ENCODE results near the gene FBXO40. TPM values are rescaled to one million over a fixed set of nuclear protein-coding genes. Genes with fewer than 3 reads are reported as not detected.
A peak's percentile ranks its signal among the peaks of the same experiment; 100 is the strongest.

The FBXO40 gene, protein sequence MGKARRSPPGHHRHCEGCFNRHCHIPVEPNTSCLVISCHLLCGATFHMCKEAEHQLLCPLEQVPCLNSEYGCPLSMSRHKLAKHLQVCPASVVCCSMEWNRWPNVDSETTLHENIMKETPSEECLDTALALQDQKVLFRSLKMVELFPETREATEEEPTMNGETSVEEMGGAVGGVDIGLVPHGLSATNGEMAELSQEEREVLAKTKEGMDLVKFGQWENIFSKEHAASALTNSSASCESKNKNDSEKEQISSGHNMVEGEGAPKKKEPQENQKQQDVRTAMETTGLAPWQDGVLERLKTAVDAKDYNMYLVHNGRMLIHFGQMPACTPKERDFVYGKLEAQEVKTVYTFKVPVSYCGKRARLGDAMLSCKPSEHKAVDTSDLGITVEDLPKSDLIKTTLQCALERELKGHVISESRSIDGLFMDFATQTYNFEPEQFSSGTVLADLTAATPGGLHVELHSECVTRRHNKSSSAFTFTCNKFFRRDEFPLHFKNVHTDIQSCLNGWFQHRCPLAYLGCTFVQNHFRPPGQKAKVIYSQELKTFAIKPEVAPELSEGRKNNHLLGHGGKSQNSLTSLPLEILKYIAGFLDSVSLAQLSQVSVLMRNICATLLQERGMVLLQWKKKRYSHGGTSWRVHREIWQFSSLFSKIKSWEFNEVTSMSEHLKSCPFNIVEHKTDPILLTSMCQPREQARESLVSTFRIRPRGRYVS
- 100 to 1,000 TPM in 1 of 2 donors, 10 to 100 TPM in 1; 81.6 to 187 TPM for total RNA-seq

DNA sequence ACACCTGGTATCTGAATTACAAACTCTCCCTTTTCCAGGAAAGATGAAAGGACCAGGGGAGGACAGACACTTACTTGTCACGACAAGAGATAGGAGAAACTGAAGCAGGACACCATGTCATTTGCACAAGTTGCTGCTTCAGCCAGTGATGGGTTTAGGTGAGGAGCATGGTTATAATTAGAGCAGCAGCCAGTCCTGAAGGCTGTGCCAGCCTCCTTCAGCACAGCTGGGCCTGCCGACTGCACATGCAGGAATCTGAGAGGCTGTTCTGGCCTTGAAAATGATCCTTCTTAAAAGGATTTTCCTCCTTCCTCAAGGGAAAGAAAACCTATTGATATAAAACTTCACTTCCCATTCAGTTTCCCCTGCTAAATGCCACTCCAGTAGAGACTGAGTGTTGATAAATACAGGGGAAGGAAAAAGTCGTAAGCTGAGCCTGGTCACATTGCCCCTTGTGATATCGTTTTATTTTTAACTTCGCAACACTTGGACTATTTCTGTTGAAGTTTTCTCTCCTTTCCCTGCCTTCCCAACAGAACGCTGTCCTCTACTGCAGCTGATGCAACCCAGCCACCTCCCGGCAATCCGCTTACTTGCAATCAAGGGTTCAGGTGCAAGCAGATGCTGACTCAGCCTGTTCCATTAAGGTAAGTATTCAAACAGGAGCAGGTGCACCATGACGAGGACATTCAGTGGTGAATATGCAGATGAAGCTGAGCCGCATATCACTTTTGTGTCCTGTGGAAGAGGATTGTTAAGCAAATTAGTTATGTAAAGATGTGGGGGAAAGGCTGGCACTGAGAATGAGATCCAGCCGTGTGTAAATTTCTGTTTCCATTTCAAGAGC, at the start of gene FBXO40:
Gene FBXO40 (plus strand): TSS at position 524 of the 847 bp plus-strand sequence. CDS start 27,197 bp downstream, outside the sequence.
- Histone ChIP-seq H3K9me3 (no peaks in the 10 kb centered on the region), H3K4me1 (peaks cover 0 to 4% of the 10 kb centered on the region in 2 donors), H3K4me3 (peak within 1 kb of the TSS; percentile 48 to 51), H3K27me3 (no peaks in the 10 kb centered on the region), H3K27ac (peak within 1 kb of the TSS; percentile 84 to 91), H3K36me3 (no peaks in the 10 kb centered on the region)
- TF ChIP-seq, protein P1, sequence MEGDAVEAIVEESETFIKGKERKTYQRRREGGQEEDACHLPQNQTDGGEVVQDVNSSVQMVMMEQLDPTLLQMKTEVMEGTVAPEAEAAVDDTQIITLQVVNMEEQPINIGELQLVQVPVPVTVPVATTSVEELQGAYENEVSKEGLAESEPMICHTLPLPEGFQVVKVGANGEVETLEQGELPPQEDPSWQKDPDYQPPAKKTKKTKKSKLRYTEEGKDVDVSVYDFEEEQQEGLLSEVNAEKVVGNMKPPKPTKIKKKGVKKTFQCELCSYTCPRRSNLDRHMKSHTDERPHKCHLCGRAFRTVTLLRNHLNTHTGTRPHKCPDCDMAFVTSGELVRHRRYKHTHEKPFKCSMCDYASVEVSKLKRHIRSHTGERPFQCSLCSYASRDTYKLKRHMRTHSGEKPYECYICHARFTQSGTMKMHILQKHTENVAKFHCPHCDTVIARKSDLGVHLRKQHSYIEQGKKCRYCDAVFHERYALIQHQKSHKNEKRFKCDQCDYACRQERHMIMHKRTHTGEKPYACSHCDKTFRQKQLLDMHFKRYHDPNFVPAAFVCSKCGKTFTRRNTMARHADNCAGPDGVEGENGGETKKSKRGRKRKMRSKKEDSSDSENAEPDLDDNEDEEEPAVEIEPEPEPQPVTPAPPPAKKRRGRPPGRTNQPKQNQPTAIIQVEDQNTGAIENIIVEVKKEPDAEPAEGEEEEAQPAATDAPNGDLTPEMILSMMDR (IDR thresholded peaks at IDR 0.05), result peak in 1 of 2 donors; percentile 44
- DNase-seq (ENCODE audit: low spot score), result no peak

DNA sequence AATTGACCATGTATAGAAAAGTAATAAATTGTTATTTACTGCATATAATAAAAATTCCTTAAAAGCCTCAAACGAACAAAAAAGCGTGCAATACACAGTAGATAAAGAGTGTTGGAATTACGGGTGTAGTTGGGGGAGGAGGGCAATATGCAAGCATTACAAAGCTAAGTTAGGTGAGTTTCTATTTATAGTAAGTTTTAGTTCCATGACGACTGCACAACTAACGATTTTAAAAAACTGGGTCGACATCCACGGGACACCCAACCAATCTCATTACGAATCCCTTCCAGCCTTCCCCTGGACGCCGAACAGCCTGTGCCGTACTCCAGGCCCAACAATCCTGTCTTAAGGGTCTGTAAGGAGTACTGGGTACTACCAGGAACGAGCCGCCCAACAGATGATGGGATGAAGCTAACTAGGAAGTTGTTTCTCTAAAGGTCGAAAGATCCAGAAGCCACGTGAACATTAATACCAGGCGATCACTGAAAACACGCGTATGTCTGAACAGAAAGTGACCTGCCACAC, 48.1 kb upstream of the FBXO40 start:
- H3K4me3 ChIP-seq, result peak overlapping the region in 1 of 2 donors; percentile 63
- peak overlapping the region in 1 of 2 donors; percentile 31 for H3K27ac ChIP-seq
- H3K4me1 ChIP-seq, result peaks cover 0 to 8% of the 10 kb centered on the region in 2 donors
- TF ChIP-seq, protein P1 (IDR thresholded peaks at IDR 0.05), result no peak
- no peak for DNase-seq (ENCODE audit: low spot score)
- H3K9me3 ChIP-seq, result no peaks in the 10 kb centered on the region
- no peaks in the 10 kb centered on the region for H3K27me3 ChIP-seq
- H3K36me3 ChIP-seq, result no peaks in the 10 kb centered on the region

DNA sequence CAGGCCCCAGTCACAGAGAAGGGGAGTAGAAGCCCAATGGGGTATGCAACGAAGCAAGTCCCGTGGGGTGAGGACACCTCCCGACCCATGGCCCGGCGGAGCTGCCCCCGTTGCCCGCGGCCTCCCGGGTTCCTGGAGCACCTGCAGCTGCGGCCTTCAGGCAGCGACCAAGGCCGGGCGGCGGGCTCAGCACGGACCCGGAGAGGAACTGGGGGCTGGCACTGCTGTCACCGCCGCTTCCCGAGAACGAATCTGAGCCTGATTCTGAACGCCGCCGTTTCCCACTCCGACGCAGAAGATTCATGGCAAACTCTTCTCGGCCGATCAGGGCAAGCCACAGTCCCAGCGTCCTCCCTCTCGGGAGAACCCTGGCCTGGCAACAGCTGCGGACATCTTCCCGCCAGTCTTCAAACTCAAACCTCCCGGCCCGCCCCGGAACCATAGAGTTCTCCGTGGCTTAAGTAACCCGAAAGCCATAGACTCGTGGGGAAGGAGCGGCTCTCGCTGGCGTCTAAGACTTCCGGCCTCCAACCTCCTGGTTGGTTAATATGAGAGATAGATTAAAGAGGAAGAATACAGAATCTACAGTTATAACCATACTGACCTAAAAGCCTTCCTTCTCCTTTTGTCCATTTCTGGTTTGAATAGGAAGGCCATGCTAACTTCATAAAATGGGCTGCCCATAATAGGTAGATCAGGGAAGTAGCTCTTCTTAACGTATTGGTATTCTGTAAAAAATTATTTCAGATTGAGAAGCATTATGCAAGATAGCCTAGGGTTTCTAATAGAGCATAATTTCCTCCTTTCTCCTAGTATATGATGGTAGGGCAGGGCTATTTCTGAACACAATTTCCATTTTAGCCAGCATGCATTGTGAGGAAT, 47.4 kb upstream of the FBXO40 start, which contains the start of gene POLQ:
Gene POLQ (minus strand): TSS at position 415 of the 882 bp plus-strand sequence. CDS start 111 bp downstream, at position 304.
- Histone ChIP-seq H3K4me3 (peak within 1 kb of the TSS; percentile 46 to 63), H3K27me3 (no peaks in the 10 kb centered on the region), H3K9me3 (no peaks in the 10 kb centered on the region), H3K27ac (peak within 1 kb of the TSS; percentile 71 to 75), H3K4me1 (peaks cover 0 to 8% of the 10 kb centered on the region in 2 donors), H3K36me3 (no peaks in the 10 kb centered on the region)
- TF ChIP-seq, protein P1 (IDR thresholded peaks at IDR 0.05), result no peak
- peak; percentile 92 for DNase-seq (ENCODE audit: low spot score)

DNA sequence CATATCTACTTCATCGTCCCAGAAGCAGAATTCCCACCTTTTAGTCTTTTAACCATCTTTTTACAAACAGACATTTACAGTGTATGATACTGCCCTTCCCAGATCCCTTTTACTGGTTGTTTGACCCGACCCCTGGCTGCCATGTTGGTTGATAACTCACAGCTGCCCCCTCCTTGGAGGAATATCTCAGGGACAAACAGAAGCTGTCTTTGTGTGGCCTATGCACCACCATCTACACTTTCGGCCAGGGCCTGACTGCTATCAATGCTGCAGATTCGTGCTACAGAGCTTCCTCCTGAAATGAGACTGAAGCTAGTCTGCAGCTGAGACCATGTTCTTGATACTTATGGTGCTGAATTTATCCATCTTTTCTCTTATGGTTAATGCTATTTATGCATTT, 40.8 kb upstream of the FBXO40 start:
- TF ChIP-seq, protein P1 (IDR thresholded peaks at IDR 0.05), result no peak
- Histone ChIP-seq H3K36me3 (no peaks in the 10 kb centered on the region), H3K9me3 (no peaks in the 10 kb centered on the region), H3K27me3 (no peaks in the 10 kb centered on the region), H3K4me1 (no peaks in the 10 kb centered on the region), H3K4me3 (peak overlapping the region; percentile 6 to 14), H3K27ac (peak overlapping the region in 1 of 2 donors; percentile 11)
- DNase-seq (ENCODE audit: low spot score), result no peak
